ENCODE data around the gene GSDMA. TPM values are rescaled to one million over a fixed set of nuclear protein-coding genes. Genes with fewer than 3 reads are reported as not detected.

The GSDMA gene
- polyA plus RNA-seq, 3 donors = not detected

GRCh38 chr17:39996800-39997199, 34.0 kb downstream of the GSDMA start:
- no peak for DNase-seq
- no peaks in the 10 kb centered on the region for H3K79me2 ChIP-seq (ENCODE audit: insufficient read depth, low read length)
- Mint-ChIP-seq H3K4me1 (peaks cover 3% of the 10 kb centered on the region), H3K27ac (peak overlapping the region in 3 of 7 donors; percentile 26 to 40 (median 28)), H3K9me3 (no peaks in the 10 kb centered on the region), H3K36me3 (peaks cover 65 to 72% of the 10 kb centered on the region in 2 donors), H3K27me3 (ENCODE audit: low read depth in 3 of 3) (no peaks in the 10 kb centered on the region), H3K4me3 (no peak overlapping the region)
- intact Hi-C loops (cut with micrococcal nuclease) = no loop called here
- no peaks in the 10 kb centered on the region for H3K27me3 ChIP-seq (ENCODE audit: control insufficient read depth in 2 of 2, insufficient read depth in 2 of 2, low read length in 2 of 2)
- 59% methylated on average over 6 of the region's 6 CpGs for WGBS (ENCODE audit: insufficient coverage)
- no peak overlapping the region for H2AFZ ChIP-seq (ENCODE audit: insufficient read depth, low read depth, low read length, poor library complexity, severe bottlenecking)
- no peak overlapping the region for H3K4me2 ChIP-seq (replicated peaks; ENCODE audit: extremely low read depth, low read length, poor library complexity, severe bottlenecking)
- no peaks in the 10 kb centered on the region for H3K4me1 ChIP-seq (ENCODE audit: control insufficient read depth in 1 of 2, insufficient read depth in 2 of 2, low read length in 2 of 2)
- H3K36me3 ChIP-seq (replicated peaks in 1 of 2; ENCODE audit: control insufficient read depth in 1 of 2, insufficient read depth in 2 of 2, low read length in 2 of 2) = peaks cover 57 to 67% of the 10 kb centered on the region in 2 donors
- H4K20me1 ChIP-seq (ENCODE audit: insufficient read depth, low read length) = peaks cover 5% of the 10 kb centered on the region
- H3K4me3 ChIP-seq (replicated peaks in 1 of 3; ENCODE audit: low read depth in 2 of 3, low read length in 3 of 3) = no peak overlapping the region
- H3K9ac ChIP-seq (ENCODE audit: insufficient read depth, low read length, poor library complexity, severe bottlenecking) = no peak overlapping the region
- TF ChIP-seq CTCF (IDR thresholded peaks at IDR 0.05) = no peak
- no peak overlapping the region for H3K27ac ChIP-seq (ENCODE audit: low read depth in 1 of 2, low read length in 2 of 2)
- no peaks in the 10 kb centered on the region for H3K9me3 ChIP-seq (replicated peaks in 1 of 2; ENCODE audit: control insufficient read depth in 1 of 2, insufficient read depth in 1 of 2, low read length in 2 of 2)

- no peaks in the 10 kb centered on the region for H3K27me3 Mint-ChIP-seq (ENCODE audit: low read depth in 3 of 3)
- H3K4me3 Mint-ChIP-seq = no peak overlapping the region
- Histone ChIP-seq H3K79me2 (ENCODE audit: insufficient read depth, low read length) (no peaks in the 10 kb centered on the region), H4K20me1 (ENCODE audit: insufficient read depth, low read length) (peaks cover 5% of the 10 kb centered on the region), H3K36me3 (replicated peaks in 1 of 2; ENCODE audit: control insufficient read depth in 1 of 2, insufficient read depth in 2 of 2, low read length in 2 of 2) (peaks cover 50 to 60% of the 10 kb centered on the region in 2 donors), H3K9me3 (replicated peaks in 1 of 2; ENCODE audit: control insufficient read depth in 1 of 2, insufficient read depth in 1 of 2, low read length in 2 of 2) (no peaks in the 10 kb centered on the region), H3K27me3 (ENCODE audit: control insufficient read depth in 2 of 2, insufficient read depth in 2 of 2, low read length in 2 of 2) (no peaks in the 10 kb centered on the region), H3K4me3 (replicated peaks in 1 of 3; ENCODE audit: low read depth in 2 of 3, low read length in 3 of 3) (no peak overlapping the region), H3K27ac (ENCODE audit: low read depth in 1 of 2, low read length in 2 of 2) (no peak overlapping the region), H2AFZ (ENCODE audit: insufficient read depth, low read depth, low read length, poor library complexity, severe bottlenecking) (no peak overlapping the region), H3K9ac (ENCODE audit: insufficient read depth, low read length, poor library complexity, severe bottlenecking) (no peak overlapping the region), H3K4me2 (replicated peaks; ENCODE audit: extremely low read depth, low read length, poor library complexity, severe bottlenecking) (no peak overlapping the region), H3K4me1 (ENCODE audit: control insufficient read depth in 1 of 2, insufficient read depth in 2 of 2, low read length in 2 of 2) (no peaks in the 10 kb centered on the region)
- intact Hi-C loops (cut with micrococcal nuclease) = no loop called here
- peaks cover 58 to 64% of the 10 kb centered on the region in 2 donors for H3K36me3 Mint-ChIP-seq
- H3K27ac Mint-ChIP-seq = no peak overlapping the region
- TF ChIP-seq CTCF (IDR thresholded peaks at IDR 0.05) = no peak
- 92% methylated on average over 2 of the region's 4 CpGs for WGBS (ENCODE audit: insufficient coverage)
- no peak for DNase-seq
- no peaks in the 10 kb centered on the region for H3K9me3 Mint-ChIP-seq
- peaks cover 3% of the 10 kb centered on the region for H3K4me1 Mint-ChIP-seq
Measured at GRCh38 chr17:39997543-39997942, 34.7 kb downstream of the GSDMA start.

All from CD14-positive monocyte (primary cell).